Measurements from ENCODE around the gene BCO2. TPM values are rescaled to one million over a fixed set of nuclear protein-coding genes. Genes with fewer than 3 reads are reported as not detected.

Gene BCO2
- total and polyA plus RNA-seq, 10 of the 15 experiments (the other 5 are each of a cell fraction or from before 2014, with no cell fraction given), result 0.29 to 1.0 (median 0.57) TPM

DNA sequence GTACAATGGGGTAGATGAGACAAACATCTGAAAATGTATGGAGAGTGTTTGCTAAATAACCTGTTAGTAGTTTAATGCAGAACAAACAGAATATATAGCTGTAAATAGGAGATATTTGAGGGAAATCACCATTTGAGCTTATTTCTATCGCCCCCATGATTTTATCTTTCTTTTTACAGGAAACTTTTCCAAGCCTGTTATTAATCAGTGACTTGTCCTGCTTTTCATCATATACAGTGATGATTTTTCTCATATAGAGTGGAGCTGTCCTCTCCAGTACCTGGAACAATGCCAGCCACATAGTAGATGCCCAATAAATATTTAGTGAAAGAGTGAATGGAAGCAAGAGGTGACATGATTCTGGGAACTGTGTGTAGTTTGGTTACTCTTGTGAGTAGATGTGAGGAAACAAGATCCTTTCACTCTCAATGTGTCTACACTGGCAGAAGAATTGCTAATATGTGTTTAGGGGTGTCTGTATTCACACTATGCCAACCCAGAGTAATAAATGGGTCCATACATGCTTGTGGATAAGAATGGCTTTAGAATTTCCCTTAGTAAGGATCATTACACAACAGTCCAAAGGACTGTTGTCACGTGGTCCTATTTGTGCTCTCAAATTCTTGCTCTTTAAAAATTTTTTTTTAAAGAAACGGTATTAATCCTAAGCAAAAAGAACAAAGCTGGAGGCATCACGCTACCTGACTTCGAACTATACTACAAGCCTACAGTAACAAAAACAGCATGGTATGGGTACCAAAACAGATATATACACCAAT is 48.6 kb downstream of the BCO2 start:
- intact Hi-C loops (cut with micrococcal nuclease; ENCODE audit: unreplicated experiment), result loop anchor here (10.0 kb wide), 2 partner anchors 349 to 571 kb away; partner anchors contain the start of genes ALG9, CFAP68 and FDXACB1
- CTCF ChIA-PET, result interaction anchor here (1.5 to 16.3 kb wide), 2 partner anchors 59 to 1066 kb away, joined by 3 to 314 read pairs; no protein-coding TSS in a partner anchor

More for the DNA sequence above, 48.6 kb downstream of the BCO2 start:
- H3K9me3 ChIP-seq (replicated peaks; ENCODE audit: control insufficient read depth, insufficient read depth, low read length), result no peaks in the 10 kb centered on the region
- H3K9ac ChIP-seq (ENCODE audit: control insufficient read depth, insufficient read depth, low read length), result no peak overlapping the region
- no peak overlapping the region for H3K4me2 ChIP-seq (ENCODE audit: control insufficient read depth, insufficient read depth)
- no peak for FAIRE-seq
- no peaks in the 10 kb centered on the region; a peak in 1 of 4 replicates for H3K36me3 ChIP-seq (ENCODE audit: control insufficient read depth in 2 of 2, insufficient read depth in 2 of 2, low read length in 1 of 2)
- no TSS peak for BruUV-seq (replicated peaks)
- ChIA-PET POLR2A (interaction anchor here (1.0 kb wide), 1 partner anchor 9 kb away, joined by 4 read pairs; no protein-coding TSS in a partner anchor), SMC1A (ENCODE audit: uncharacterized antibody, unreplicated experiment) (interaction anchor here (0.7 to 13.1 kb wide), 3 partner anchors 47 to 56 kb away, joined by 3 to 161 read pairs (median 5); no protein-coding TSS in a partner anchor), RAD21 (ENCODE audit: unreplicated experiment) (interaction anchor here (2.5 kb wide), 1 partner anchor 55 kb away, joined by 16 read pairs; no protein-coding TSS in a partner anchor)
- H3K27me3 ChIP-seq (replicated peaks in 1 of 2; ENCODE audit: control insufficient read depth in 2 of 2, insufficient read depth in 2 of 2, low read length in 1 of 2), result no peaks in the 10 kb centered on the region
- in situ Hi-C loops (cut with MboI), result loop anchor here (5.0 to 10.0 kb wide), 2 partner anchors 53 to 1061 kb away; no protein-coding TSS in a partner anchor
- no peak for DNase-seq (ENCODE audit: low read depth, low spot score)
- no peak overlapping the region for H3K4me3 ChIP-seq
- no peak overlapping the region for H3K27ac ChIP-seq (ENCODE audit: control insufficient read depth, insufficient read depth)
- no peak overlapping the region for H2AFZ ChIP-seq (ENCODE audit: control insufficient read depth, low read depth, low read length)
- TF ChIP-seq, protein P1, sequence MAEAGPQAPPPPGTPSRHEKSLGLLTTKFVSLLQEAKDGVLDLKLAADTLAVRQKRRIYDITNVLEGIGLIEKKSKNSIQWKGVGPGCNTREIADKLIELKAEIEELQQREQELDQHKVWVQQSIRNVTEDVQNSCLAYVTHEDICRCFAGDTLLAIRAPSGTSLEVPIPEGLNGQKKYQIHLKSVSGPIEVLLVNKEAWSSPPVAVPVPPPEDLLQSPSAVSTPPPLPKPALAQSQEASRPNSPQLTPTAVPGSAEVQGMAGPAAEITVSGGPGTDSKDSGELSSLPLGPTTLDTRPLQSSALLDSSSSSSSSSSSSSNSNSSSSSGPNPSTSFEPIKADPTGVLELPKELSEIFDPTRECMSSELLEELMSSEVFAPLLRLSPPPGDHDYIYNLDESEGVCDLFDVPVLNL (IDR thresholded peaks at IDR 0.05; ENCODE audit: low read depth, low read length), result no peak
- TF ChIP-seq POLR2AphosphoS2 (IDR thresholded peaks at IDR 0.05; ENCODE audit: low read depth, low read length) (no peak), NBN (IDR thresholded peaks at IDR 0.05) (no peak), HCFC1 (IDR thresholded peaks at IDR 0.05; ENCODE audit: low read length) (no peak), KDM1A (IDR thresholded peaks at IDR 0.05; ENCODE audit: borderline replicate concordance) (no peak), MEF2A (IDR thresholded peaks at IDR 0.05; ENCODE audit: insufficient read depth, low read depth, low read length) (no peak), EP300 (IDR thresholded peaks at IDR 0.05; ENCODE audit: borderline replicate concordance in 1 of 2, control insufficient read depth in 1 of 2, low read depth in 2 of 2, low read length in 2 of 2) (no peak)
- TF ChIP-seq, protein P2, sequence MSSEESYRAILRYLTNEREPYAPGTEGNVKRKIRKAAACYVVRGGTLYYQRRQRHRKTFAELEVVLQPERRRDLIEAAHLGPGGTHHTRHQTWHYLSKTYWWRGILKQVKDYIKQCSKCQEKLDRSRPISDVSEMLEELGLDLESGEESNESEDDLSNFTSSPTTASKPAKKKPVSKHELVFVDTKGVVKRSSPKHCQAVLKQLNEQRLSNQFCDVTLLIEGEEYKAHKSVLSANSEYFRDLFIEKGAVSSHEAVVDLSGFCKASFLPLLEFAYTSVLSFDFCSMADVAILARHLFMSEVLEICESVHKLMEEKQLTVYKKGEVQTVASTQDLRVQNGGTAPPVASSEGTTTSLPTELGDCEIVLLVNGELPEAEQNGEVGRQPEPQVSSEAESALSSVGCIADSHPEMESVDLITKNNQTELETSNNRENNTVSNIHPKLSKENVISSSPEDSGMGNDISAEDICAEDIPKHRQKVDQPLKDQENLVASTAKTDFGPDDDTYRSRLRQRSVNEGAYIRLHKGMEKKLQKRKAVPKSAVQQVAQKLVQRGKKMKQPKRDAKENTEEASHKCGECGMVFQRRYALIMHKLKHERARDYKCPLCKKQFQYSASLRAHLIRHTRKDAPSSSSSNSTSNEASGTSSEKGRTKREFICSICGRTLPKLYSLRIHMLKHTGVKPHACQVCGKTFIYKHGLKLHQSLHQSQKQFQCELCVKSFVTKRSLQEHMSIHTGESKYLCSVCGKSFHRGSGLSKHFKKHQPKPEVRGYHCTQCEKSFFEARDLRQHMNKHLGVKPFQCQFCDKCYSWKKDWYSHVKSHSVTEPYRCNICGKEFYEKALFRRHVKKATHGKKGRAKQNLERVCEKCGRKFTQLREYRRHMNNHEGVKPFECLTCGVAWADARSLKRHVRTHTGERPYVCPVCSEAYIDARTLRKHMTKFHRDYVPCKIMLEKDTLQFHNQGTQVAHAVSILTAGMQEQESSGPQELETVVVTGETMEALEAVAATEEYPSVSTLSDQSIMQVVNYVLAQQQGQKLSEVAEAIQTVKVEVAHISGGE (CRISPR knock-in tag; IDR thresholded peaks at IDR 0.05), result no peak
- TF ChIP-seq, protein P3, sequence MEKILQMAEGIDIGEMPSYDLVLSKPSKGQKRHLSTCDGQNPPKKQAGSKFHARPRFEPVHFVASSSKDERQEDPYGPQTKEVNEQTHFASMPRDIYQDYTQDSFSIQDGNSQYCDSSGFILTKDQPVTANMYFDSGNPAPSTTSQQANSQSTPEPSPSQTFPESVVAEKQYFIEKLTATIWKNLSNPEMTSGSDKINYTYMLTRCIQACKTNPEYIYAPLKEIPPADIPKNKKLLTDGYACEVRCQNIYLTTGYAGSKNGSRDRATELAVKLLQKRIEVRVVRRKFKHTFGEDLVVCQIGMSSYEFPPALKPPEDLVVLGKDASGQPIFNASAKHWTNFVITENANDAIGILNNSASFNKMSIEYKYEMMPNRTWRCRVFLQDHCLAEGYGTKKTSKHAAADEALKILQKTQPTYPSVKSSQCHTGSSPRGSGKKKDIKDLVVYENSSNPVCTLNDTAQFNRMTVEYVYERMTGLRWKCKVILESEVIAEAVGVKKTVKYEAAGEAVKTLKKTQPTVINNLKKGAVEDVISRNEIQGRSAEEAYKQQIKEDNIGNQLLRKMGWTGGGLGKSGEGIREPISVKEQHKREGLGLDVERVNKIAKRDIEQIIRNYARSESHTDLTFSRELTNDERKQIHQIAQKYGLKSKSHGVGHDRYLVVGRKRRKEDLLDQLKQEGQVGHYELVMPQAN (conservative IDR thresholded peaks at IDR 0.05), result no peak
- H3K79me2 ChIP-seq (ENCODE audit: control insufficient read depth, insufficient read depth, low read length), result peaks cover 21% of the 10 kb centered on the region
- no peak for ATAC-seq
- H4K20me1 ChIP-seq (ENCODE audit: control insufficient read depth, insufficient read depth), result no peaks in the 10 kb centered on the region
- H3K4me1 ChIP-seq (ENCODE audit: control insufficient read depth, insufficient read depth, low read length), result peaks cover 7% of the 10 kb centered on the region
- WGBS (ENCODE audit: insufficient coverage, insufficient replicate concordance, low lambda C conversion rate, missing lambda C conversion rate), result 78% methylated on average over 5 of the region's 5 CpGs

Measured in GM12878 (cell line).